DMS 273 (cell line): ENCODE measurements around the gene THADA.
"Not testable (repeated sequence)": the region's sequence is repeated elsewhere in the genome, so short reads cannot be mapped to it uniquely, and the experiment has no call there.

Experiments used
- DNase-seq: peaks from one replicate; lab custom pipeline; 2025; ENCODE audit not compliant: unreplicated experiment; lab: John Stamatoyannopoulos, UW

THADA gene

GRCh38 chr2:43309935-43310334 lies 285.9 kb downstream of the THADA start:
- no peak for DNase-seq

GRCh38 chr2:43307973-43308372 lies 287.9 kb downstream of the THADA start:
- DNase-seq = no peak

- no peak for DNase-seq
Observed at GRCh38 chr2:43307046-43307445, 288.8 kb downstream of the THADA start.

GRCh38 chr2:43306197-43306596 lies 289.6 kb downstream of the THADA start:
- no peak for DNase-seq

GRCh38 chr2:43305517-43305916 lies 290.3 kb downstream of the THADA start:
- no peak for DNase-seq

- DNase-seq = no peak
Observed at GRCh38 chr2:43305012-43305411, 290.8 kb downstream of the THADA start.

GRCh38 chr2:43303889-43304288 lies 291.9 kb downstream of the THADA start:
- no peak for DNase-seq

GRCh38 chr2:43302961-43303494 lies 292.8 kb downstream of the THADA start:
- DNase-seq = no peak

- DNase-seq = no peak
Observed at GRCh38 chr2:43302182-43302960, 293.5 kb downstream of the THADA start.

- DNase-seq = peak; percentile 17
Observed at GRCh38 chr2:43300781-43301583, 294.9 kb downstream of the THADA start.

- no peak for DNase-seq
Observed at GRCh38 chr2:43300222-43300621, 295.6 kb downstream of the THADA start.

GRCh38 chr2:43298500-43298899 lies 297.3 kb downstream of the THADA start:
- no peak for DNase-seq

- not testable (repeated sequence) for DNase-seq
Observed at GRCh38 chr2:43297740-43298139, 298.1 kb downstream of the THADA start.

GRCh38 chr2:43294973-43295603 lies 300.8 kb downstream of the THADA start:
- DNase-seq = no peak

GRCh38 chr2:43293744-43294695 lies 301.8 kb downstream of the THADA start:
- no peak for DNase-seq

- DNase-seq = no peak
Observed at GRCh38 chr2:43292851-43293743, 302.7 kb downstream of the THADA start.

- DNase-seq = no peak
Observed at GRCh38 chr2:43292297-43292696, 303.5 kb downstream of the THADA start.

- no peak for DNase-seq
Observed at GRCh38 chr2:43289331-43289730, 306.5 kb downstream of the THADA start.
